IPS-18c (cell line): ENCODE measurements around the gene ADAMTS18.

Experiments used
- H3K4me3 ChIP-seq: 2 replicates; pipeline ENCODE4 v1.7.0; 2013; ENCODE audit warnings: low read depth, mild to moderate bottlenecking, low read length, moderate library complexity; ENCODE audit not compliant: insufficient read depth
- H3K9me3 ChIP-seq: one replicate; pipeline ENCODE4 v1.6.1; 2013; ENCODE audit warnings: mild to moderate bottlenecking, low read length, moderate library complexity; ENCODE audit not compliant: control insufficient read depth, insufficient read depth

Gene ADAMTS18

GRCh38 chr16:77404775-77405174 is 30.1 kb downstream of the ADAMTS18 start:
- Histone ChIP-seq H3K9me3 (no peaks in the 10 kb centered on the region), H3K4me3 (no peak overlapping the region)

GRCh38 chr16:77403732-77404131 is 31.1 kb downstream of the ADAMTS18 start:
- Histone ChIP-seq H3K4me3 (no peak overlapping the region), H3K9me3 (no peaks in the 10 kb centered on the region)

DNA sequence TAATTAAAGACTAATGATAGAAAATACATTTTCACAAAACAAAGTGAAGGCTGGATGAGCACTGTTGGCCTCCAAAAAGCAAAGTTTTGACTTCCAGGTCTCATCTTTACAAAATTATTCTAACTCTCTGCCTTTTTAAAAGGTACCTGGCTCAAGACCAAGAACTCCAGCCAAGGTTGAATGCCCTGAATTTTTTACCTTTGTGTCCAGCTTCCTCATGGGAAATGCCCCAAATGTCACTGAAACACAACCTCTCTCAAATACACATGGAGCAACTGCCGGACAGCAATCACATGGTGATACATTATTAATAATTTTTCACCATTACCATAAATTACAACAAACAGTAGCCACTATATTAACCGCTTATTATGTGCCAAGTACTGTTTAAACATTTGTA is 32.2 kb downstream of the ADAMTS18 start:
- Histone ChIP-seq H3K4me3 (no peak overlapping the region), H3K9me3 (no peaks in the 10 kb centered on the region)

GRCh38 chr16:77402118-77402517 is 32.7 kb downstream of the ADAMTS18 start:
- no peaks in the 10 kb centered on the region for H3K9me3 ChIP-seq
- no peak overlapping the region for H3K4me3 ChIP-seq

DNA sequence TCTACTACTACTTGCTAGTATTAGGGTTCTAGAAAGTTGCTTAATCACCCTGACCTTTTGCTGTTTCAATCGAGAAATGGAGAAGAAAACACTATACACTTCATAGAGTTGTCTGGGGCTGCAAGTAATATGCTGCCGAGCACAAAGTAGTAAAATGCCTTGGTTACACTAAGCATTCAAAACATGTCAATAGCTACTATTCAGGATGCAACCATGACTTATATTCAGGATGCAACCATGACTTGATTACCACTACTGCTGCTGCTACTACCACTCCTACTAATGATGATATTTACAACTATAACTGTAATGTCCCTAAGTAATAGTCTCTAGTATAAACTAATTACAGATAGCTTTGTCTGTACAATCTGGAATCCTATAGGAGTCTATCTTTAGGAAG is 35.3 kb downstream of the ADAMTS18 start:
- Histone ChIP-seq H3K4me3 (no peak overlapping the region), H3K9me3 (no peaks in the 10 kb centered on the region)

DNA sequence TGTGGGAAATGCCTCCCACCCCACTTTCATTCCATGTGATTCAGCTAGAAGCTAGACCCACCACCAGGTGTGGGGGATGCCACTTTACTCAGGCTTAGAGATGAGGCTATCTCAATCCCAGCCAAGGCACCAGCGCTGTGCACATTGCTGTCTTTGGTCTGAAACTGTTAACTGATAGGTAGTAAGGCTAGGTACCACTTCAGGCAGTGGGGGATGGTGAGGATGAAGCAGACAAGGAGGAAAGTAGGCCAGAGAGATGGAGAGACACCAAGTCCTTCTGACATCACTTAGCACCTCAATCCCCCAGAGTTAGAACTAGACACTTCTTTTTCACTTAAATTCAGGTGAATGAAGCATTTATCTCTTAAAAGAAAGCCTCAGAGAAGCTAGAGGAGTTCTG is 35.8 kb downstream of the ADAMTS18 start:
- Histone ChIP-seq H3K4me3 (no peak overlapping the region), H3K9me3 (no peaks in the 10 kb centered on the region)

GRCh38 chr16:77398495-77398894 is 36.3 kb downstream of the ADAMTS18 start:
- no peaks in the 10 kb centered on the region for H3K9me3 ChIP-seq
- no peak overlapping the region for H3K4me3 ChIP-seq

GRCh38 chr16:77396461-77396860 is 38.4 kb downstream of the ADAMTS18 start:
- H3K4me3 ChIP-seq, result no peak overlapping the region
- no peaks in the 10 kb centered on the region for H3K9me3 ChIP-seq

GRCh38 chr16:77394699-77395098 is 40.1 kb downstream of the ADAMTS18 start:
- no peaks in the 10 kb centered on the region for H3K9me3 ChIP-seq
- H3K4me3 ChIP-seq, result no peak overlapping the region

DNA sequence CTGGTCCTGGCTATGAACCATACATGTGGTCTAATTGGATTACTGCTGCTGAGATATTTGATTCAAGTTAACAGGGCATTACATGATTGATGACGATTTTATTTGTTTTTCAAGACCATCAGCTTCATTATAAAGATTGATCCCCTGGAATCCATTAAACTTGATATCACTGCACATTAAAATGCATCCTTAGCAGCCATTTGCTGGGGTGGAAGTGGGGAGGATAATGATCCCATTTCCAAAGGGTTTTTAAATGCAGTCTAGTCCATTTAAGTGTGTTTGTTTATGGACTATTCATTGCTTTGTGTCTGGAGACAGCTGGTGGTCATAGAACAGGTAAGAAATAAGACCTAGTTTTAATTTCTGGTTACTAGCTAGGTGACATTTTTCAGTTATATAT is 40.9 kb downstream of the ADAMTS18 start:
- H3K9me3 ChIP-seq, result no peaks in the 10 kb centered on the region

GRCh38 chr16:77387815-77388209 is 47.0 kb downstream of the ADAMTS18 start:
- peaks cover 2% of the 10 kb centered on the region for H3K9me3 ChIP-seq
- no peak overlapping the region for H3K4me3 ChIP-seq

More for the DNA sequence above, 40.9 kb downstream of the ADAMTS18 start:
- H3K4me3 ChIP-seq, result no peak overlapping the region

- no peak overlapping the region for H3K4me3 ChIP-seq
- peaks cover 2% of the 10 kb centered on the region for H3K9me3 ChIP-seq
Measured at GRCh38 chr16:77386831-77387814, 47.7 kb downstream of the ADAMTS18 start.

- Histone ChIP-seq H3K4me3 (no peak overlapping the region), H3K9me3 (peaks cover 2% of the 10 kb centered on the region)
Measured at GRCh38 chr16:77385481-77385880, 49.4 kb downstream of the ADAMTS18 start.

DNA sequence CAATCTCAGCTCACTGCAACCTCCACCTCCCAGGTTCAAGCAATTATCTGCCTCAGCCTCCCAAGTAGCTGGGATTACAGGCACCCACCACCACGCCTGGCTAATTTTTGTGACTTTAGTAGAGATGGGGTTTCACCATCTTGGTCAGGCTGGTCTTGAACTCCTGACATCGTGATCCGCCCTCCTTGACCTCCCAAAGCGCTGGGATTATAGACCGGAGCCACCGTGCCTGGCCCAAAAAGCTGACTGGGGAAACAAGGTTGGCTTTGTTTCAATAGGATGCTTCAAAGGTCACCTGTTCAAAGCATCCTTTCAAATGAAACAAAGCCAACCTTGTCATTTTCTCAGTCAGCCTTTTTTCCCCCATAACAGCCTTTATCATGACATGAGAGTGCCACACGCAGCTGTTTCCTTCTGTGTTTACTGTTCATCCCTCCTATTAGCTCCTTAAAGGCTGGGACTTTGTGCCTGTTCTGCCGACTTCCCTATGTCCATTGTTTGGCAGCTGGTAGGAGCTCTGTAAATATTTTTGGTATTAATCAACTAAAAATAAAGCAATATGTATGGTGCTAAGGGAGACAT is 51.1 kb downstream of the ADAMTS18 start:
- Histone ChIP-seq H3K4me3 (no peak overlapping the region), H3K9me3 (peaks cover 2% of the 10 kb centered on the region)

DNA sequence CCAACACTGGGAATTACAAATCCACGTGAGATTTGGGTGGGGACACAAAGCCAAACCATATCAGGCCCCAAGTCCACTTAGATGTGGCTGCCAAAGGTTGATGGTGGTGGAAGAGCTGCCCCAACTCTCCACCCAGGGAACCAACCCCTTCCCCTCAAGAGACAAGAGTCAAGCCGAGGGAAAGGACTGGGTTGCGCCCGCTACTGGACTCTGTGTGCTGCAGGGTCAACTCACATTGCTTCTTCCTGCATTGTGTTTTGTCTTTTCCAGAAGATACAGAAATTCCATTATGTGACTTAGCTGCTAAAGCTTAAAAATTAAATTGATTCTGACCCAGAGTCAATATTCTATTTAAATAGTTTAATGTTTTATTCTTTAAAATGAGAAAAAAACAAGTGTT is 58.5 kb downstream of the ADAMTS18 start:
- Histone ChIP-seq H3K4me3 (no peak overlapping the region), H3K9me3 (peaks cover 2% of the 10 kb centered on the region)

GRCh38 chr16:77375396-77375795 is 59.4 kb downstream of the ADAMTS18 start:
- Histone ChIP-seq H3K4me3 (no peak overlapping the region), H3K9me3 (peaks cover 2% of the 10 kb centered on the region)

DNA sequence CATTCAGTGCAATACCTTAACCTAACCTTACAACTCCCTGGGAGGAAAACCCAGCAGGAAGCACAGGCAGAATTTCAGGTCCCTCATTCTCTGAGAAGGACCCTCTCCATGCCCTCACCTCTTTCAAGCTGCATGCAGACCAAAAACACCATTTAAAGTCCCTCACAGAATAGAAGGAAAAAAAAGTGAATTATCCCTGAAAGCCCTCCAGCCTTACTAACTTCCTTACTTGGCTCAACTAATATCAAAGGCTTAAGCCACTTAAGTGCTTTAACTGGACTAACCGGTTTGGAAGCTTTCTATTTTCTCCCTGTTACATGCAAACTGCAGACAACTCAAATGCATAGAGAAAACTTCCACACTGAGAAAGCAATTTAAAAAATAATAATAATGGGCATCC is 60.5 kb downstream of the ADAMTS18 start:
- Histone ChIP-seq H3K4me3 (no peak overlapping the region), H3K9me3 (peaks cover 2% of the 10 kb centered on the region)

DNA sequence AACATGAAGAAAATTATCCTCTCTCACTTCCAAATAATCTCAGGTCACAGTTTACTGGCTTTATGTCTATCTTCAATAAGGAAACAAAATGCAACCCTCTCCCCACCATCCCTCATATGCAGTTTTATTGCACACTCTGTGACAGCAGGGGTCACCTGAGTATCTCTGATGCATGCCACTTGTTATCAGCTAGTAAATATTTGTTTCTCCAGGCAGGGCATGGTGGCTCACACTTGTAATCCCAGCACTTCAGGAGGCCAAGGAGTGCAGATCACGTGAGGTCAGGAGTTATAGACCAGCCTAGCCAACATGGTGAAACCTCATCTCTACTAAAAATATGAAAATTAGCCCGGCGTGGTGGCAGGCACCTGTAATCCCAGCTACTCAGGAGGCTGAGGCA is 61.1 kb downstream of the ADAMTS18 start:
- H3K4me3 ChIP-seq, result no peak overlapping the region
- peaks cover 2% of the 10 kb centered on the region for H3K9me3 ChIP-seq
